Measurements from ENCODE around the gene MMAA. TPM values are rescaled to one million over a fixed set of nuclear protein-coding genes. Genes with fewer than 3 reads are reported as not detected.
A peak's percentile ranks its signal among the peaks of the same experiment; 100 is the strongest.

Gene MMAA
- total and polyA plus RNA-seq, 2 experiments from 2014 or later, result 4.9 to 5.9 TPM

DNA sequence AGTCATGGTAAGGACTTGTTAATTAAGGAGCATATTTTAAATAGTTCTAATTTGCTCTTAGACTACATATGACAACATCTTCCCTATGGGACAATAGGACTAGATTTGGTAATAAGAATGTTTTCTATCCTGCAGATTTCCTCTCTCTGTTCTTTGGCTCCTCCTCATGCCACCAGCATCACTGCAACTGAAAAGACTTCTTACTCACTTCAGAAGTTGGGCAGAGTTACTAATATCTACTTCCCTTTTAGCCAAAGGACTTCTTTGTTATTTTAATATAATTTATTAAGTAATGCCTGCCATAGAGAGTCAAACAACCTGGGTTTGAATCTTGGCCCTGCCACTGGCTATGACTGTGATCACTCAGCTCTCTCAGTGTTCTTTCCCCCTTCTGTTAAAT is 16.4 kb downstream of the MMAA start:
- no peaks in the 10 kb centered on the region; the same call in 1 of the 2 replicates for H3F3A ChIP-seq (replicated peaks; ENCODE audit: low read depth)
- peaks cover 25% of the 10 kb centered on the region for H3K4me1 Mint-ChIP-seq
- no peaks in the 10 kb centered on the region for H3K27me3 ChIP-seq (ENCODE audit: insufficient read depth)
- no peaks in the 10 kb centered on the region for H3K79me2 ChIP-seq (replicated peaks; ENCODE audit: insufficient read depth)
- no peak overlapping the region for H3K27ac ChIP-seq (ENCODE audit: low read depth)
- H3K4me3 Mint-ChIP-seq, result no peak overlapping the region
- TF ChIP-seq ZNF331 (CRISPR knock-in tag; IDR thresholded peaks at IDR 0.05; ENCODE audit: low read depth) (no peak), NANOG (IDR thresholded peaks at IDR 0.05; ENCODE audit: borderline replicate concordance) (no peak), ZNF114 (CRISPR knock-in tag; IDR thresholded peaks at IDR 0.05) (no peak), JUNB (IDR thresholded peaks at IDR 0.05; ENCODE audit: unreplicated experiment) (no peak), STAT1 (IDR thresholded peaks at IDR 0.05; ENCODE audit: unreplicated experiment) (no peak), EZH2 (IDR thresholded peaks at IDR 0.05; ENCODE audit: low read depth, unreplicated experiment) (no peak), CREB1 (CRISPR knock-in tag; IDR thresholded peaks at IDR 0.05; ENCODE audit: low read depth) (no peak), EZH2phosphoT487 (IDR thresholded peaks at IDR 0.05; ENCODE audit: unreplicated experiment) (no peak), POLR2AphosphoS5 (IDR thresholded peaks at IDR 0.05; ENCODE audit: low read depth) (no peak)
- TF ChIP-seq, protein P1, sequence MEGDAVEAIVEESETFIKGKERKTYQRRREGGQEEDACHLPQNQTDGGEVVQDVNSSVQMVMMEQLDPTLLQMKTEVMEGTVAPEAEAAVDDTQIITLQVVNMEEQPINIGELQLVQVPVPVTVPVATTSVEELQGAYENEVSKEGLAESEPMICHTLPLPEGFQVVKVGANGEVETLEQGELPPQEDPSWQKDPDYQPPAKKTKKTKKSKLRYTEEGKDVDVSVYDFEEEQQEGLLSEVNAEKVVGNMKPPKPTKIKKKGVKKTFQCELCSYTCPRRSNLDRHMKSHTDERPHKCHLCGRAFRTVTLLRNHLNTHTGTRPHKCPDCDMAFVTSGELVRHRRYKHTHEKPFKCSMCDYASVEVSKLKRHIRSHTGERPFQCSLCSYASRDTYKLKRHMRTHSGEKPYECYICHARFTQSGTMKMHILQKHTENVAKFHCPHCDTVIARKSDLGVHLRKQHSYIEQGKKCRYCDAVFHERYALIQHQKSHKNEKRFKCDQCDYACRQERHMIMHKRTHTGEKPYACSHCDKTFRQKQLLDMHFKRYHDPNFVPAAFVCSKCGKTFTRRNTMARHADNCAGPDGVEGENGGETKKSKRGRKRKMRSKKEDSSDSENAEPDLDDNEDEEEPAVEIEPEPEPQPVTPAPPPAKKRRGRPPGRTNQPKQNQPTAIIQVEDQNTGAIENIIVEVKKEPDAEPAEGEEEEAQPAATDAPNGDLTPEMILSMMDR (conservative IDR thresholded peaks at IDR 0.05; ENCODE audit: low read depth in 2 of 2), result no peak
- TF ChIP-seq, protein P2, sequence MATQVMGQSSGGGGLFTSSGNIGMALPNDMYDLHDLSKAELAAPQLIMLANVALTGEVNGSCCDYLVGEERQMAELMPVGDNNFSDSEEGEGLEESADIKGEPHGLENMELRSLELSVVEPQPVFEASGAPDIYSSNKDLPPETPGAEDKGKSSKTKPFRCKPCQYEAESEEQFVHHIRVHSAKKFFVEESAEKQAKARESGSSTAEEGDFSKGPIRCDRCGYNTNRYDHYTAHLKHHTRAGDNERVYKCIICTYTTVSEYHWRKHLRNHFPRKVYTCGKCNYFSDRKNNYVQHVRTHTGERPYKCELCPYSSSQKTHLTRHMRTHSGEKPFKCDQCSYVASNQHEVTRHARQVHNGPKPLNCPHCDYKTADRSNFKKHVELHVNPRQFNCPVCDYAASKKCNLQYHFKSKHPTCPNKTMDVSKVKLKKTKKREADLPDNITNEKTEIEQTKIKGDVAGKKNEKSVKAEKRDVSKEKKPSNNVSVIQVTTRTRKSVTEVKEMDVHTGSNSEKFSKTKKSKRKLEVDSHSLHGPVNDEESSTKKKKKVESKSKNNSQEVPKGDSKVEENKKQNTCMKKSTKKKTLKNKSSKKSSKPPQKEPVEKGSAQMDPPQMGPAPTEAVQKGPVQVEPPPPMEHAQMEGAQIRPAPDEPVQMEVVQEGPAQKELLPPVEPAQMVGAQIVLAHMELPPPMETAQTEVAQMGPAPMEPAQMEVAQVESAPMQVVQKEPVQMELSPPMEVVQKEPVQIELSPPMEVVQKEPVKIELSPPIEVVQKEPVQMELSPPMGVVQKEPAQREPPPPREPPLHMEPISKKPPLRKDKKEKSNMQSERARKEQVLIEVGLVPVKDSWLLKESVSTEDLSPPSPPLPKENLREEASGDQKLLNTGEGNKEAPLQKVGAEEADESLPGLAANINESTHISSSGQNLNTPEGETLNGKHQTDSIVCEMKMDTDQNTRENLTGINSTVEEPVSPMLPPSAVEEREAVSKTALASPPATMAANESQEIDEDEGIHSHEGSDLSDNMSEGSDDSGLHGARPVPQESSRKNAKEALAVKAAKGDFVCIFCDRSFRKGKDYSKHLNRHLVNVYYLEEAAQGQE (IDR thresholded peaks at IDR 0.05; ENCODE audit: unreplicated experiment), result no peak
- TF ChIP-seq, protein P3, sequence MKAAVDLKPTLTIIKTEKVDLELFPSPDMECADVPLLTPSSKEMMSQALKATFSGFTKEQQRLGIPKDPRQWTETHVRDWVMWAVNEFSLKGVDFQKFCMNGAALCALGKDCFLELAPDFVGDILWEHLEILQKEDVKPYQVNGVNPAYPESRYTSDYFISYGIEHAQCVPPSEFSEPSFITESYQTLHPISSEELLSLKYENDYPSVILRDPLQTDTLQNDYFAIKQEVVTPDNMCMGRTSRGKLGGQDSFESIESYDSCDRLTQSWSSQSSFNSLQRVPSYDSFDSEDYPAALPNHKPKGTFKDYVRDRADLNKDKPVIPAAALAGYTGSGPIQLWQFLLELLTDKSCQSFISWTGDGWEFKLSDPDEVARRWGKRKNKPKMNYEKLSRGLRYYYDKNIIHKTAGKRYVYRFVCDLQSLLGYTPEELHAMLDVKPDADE (IDR thresholded peaks at IDR 0.05), result no peak
- TF ChIP-seq, protein P4, sequence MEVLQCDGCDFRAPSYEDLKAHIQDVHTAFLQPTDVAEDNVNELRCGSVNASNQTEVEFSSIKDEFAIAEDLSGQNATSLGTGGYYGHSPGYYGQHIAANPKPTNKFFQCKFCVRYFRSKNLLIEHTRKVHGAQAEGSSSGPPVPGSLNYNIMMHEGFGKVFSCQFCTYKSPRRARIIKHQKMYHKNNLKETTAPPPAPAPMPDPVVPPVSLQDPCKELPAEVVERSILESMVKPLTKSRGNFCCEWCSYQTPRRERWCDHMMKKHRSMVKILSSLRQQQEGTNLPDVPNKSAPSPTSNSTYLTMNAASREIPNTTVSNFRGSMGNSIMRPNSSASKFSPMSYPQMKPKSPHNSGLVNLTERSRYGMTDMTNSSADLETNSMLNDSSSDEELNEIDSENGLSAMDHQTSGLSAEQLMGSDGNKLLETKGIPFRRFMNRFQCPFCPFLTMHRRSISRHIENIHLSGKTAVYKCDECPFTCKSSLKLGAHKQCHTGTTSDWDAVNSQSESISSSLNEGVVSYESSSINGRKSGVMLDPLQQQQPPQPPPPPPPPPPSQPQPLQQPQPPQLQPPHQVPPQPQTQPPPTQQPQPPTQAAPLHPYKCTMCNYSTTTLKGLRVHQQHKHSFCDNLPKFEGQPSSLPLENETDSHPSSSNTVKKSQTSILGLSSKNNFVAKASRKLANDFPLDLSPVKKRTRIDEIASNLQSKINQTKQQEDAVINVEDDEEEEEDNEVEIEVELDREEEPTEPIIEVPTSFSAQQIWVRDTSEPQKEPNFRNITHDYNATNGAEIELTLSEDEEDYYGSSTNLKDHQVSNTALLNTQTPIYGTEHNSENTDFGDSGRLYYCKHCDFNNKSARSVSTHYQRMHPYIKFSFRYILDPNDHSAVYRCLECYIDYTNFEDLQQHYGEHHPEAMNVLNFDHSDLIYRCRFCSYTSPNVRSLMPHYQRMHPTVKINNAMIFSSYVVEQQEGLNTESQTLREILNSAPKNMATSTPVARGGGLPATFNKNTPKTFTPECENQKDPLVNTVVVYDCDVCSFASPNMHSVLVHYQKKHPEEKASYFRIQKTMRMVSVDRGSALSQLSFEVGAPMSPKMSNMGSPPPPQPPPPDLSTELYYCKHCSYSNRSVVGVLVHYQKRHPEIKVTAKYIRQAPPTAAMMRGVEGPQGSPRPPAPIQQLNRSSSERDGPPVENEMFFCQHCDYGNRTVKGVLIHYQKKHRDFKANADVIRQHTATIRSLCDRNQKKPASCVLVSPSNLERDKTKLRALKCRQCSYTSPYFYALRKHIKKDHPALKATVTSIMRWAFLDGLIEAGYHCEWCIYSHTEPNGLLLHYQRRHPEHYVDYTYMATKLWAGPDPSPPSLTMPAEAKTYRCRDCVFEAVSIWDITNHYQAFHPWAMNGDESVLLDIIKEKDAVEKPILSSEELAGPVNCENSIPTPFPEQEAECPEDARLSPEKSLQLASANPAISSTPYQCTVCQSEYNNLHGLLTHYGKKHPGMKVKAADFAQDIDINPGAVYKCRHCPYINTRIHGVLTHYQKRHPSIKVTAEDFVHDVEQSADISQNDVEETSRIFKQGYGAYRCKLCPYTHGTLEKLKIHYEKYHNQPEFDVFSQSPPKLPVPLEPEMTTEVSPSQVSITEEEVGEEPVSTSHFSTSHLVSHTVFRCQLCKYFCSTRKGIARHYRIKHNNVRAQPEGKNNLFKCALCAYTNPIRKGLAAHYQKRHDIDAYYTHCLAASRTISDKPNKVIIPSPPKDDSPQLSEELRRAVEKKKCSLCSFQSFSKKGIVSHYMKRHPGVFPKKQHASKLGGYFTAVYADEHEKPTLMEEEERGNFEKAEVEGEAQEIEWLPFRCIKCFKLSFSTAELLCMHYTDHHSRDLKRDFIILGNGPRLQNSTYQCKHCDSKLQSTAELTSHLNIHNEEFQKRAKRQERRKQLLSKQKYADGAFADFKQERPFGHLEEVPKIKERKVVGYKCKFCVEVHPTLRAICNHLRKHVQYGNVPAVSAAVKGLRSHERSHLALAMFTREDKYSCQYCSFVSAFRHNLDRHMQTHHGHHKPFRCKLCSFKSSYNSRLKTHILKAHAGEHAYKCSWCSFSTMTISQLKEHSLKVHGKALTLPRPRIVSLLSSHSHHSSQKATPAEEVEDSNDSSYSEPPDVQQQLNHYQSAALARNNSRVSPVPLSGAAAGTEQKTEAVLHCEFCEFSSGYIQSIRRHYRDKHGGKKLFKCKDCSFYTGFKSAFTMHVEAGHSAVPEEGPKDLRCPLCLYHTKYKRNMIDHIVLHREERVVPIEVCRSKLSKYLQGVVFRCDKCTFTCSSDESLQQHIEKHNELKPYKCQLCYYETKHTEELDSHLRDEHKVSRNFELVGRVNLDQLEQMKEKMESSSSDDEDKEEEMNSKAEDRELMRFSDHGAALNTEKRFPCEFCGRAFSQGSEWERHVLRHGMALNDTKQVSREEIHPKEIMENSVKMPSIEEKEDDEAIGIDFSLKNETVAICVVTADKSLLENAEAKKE (CRISPR knock-in tag; IDR thresholded peaks at IDR 0.05), result no peak
- H2AFZ ChIP-seq, result peak overlapping the region; percentile 43; the same call in 1 of the 2 replicates
- H3K27me3 Mint-ChIP-seq (ENCODE audit: insufficient read depth, low read depth, poor library complexity), result peaks cover 2% of the 10 kb centered on the region
- peaks cover 29% of the 10 kb centered on the region; the same call in 1 of the 2 replicates for H3K4me1 ChIP-seq (ENCODE audit: insufficient read depth)
- no peak overlapping the region for H3K4me3 ChIP-seq
- DNase-seq (ENCODE audit: low spot score) (no peak), ATAC-seq (no peak)
- H3K36me3 Mint-ChIP-seq (ENCODE audit: low read depth), result no peaks in the 10 kb centered on the region
- H3K36me3 ChIP-seq (ENCODE audit: insufficient read depth), result no peaks in the 10 kb centered on the region
- H3K9me2 ChIP-seq (ENCODE audit: insufficient read depth), result no peaks in the 10 kb centered on the region; the same call in 1 of the 2 replicates
- H3K27ac Mint-ChIP-seq, result no peak overlapping the region
- no peaks in the 10 kb centered on the region for H4K20me1 ChIP-seq (replicated peaks; ENCODE audit: insufficient read depth)
- H3K4me2 ChIP-seq, result no peak overlapping the region
- H3K9me3 Mint-ChIP-seq, result no peaks in the 10 kb centered on the region; the same call in 2 of the 3 replicates

All from GM23338 (cell line).